K562 (cell line): ENCODE data around the gene MYO7A. TPM values are rescaled to one million over a fixed set of nuclear protein-coding genes. Genes with fewer than 3 reads are reported as not detected.

Experiments
- ATAC-seq: fragments of 200-7000 bp; cut with Tn5 transposase; 3 replicates; pipeline ENCODE4 v1.9.1; 2020; ENCODE audit warnings: moderate library complexity
- BruUV-seq: library from RNA; stranded (reverse); fragments of 400-500 nt; replicated peaks from 2 replicates; lab custom pipeline; 2021; lab: Mats Ljungman, UMichigan
- CTCF ChIA-PET: fragments of 300-600 bp; formaldehyde crosslinking; extraction: SDS; loops from one replicate; lab custom pipeline; 2021; ENCODE audit warnings: low intra/inter-chr PET ratio; lab: Yijun Ruan, JAX
- POLR2A ChIA-PET: fragments of 300-600, 350-650 bp; sonication (Branson Sonifier 250); formaldehyde crosslinking; extraction: SDS; loops from one replicate; lab custom pipeline; 2021; ENCODE audit warnings: antibody characterized with exemption, inconsistent platforms; lab: Yijun Ruan, JAX
- DNase-seq, 4 experiments: peaks; one replicate each; pipeline versions ENCODE4 v3.0.0 to v3.0.0-alpha.2; 2011 to 2018; ENCODE audit warnings: low spot score in 3 of 4, mixed read lengths in 3 of 4; ENCODE audit errors: extremely low read depth in 1 of 4
- FAIRE-seq: peaks from 2 replicates; lab custom pipeline; 2011; peaks lifted over from hg19 to GRCh38; lab: Jason Lieb, UNC
- H2AFZ ChIP-seq: 2 replicates; pipeline ENCODE4 v1.6.0; 2011; ENCODE audit warnings: low read depth, low read length, control low read depth, inconsistent platforms
- H3K27ac ChIP-seq: fragments of 200-600 bp; 3 replicates; pipeline ENCODE4 v1.8.0; 2011; ENCODE audit warnings: low read depth, mild to moderate bottlenecking, control low read depth, inconsistent platforms, low read length, moderate library complexity, mixed read lengths; ENCODE audit errors: extremely low read depth
- H3K27me3 ChIP-seq, 2 experiments: fragments of 300-600 bp in 1 of 2; 2 replicates in 1 of 2; 3 replicates in 1 of 2; pipeline versions ENCODE4 v1.6.0 to v1.8.0; 2011; ENCODE audit warnings: inconsistent platforms in 2 of 2, low read length in 2 of 2, mild to moderate bottlenecking in 1 of 2, mixed read lengths in 1 of 2, moderate library complexity in 1 of 2; ENCODE audit not compliant: control insufficient read depth in 2 of 2, insufficient read depth in 2 of 2
- H3K36me3 ChIP-seq: fragments of 300-600 bp; 3 replicates; pipeline ENCODE4 v1.8.0; 2011; ENCODE audit warnings: mild to moderate bottlenecking, low read length, inconsistent platforms; ENCODE audit not compliant: control insufficient read depth, insufficient read depth
- H3K4me1 ChIP-seq, 2 experiments: fragments of 200-600 bp in 1 of 2; replicated peaks in 1 of 2; 2 replicates in 1 of 2; 3 replicates in 1 of 2; pipeline versions ENCODE4 v1.5.1 to v1.8.0; 2011; ENCODE audit warnings: inconsistent platforms in 2 of 2, low read length in 2 of 2, mild to moderate bottlenecking in 1 of 2, mixed read lengths in 1 of 2, moderate library complexity in 1 of 2; ENCODE audit not compliant: control insufficient read depth in 2 of 2, insufficient read depth in 2 of 2
- H3K4me2 ChIP-seq: 2 replicates; pipeline ENCODE4 v1.6.1; 2011; ENCODE audit warnings: low read length, control low read depth, inconsistent platforms, mixed read lengths; ENCODE audit not compliant: insufficient read depth
- H3K4me3 ChIP-seq: fragments of 200-600 bp; sonication (generic), shearing (Covaris generic); 2 replicates; pipeline ENCODE4 v1.5.1; 2016; ENCODE audit warnings: control low read depth, inconsistent platforms
- H3K79me2 ChIP-seq: fragments of 200-600 bp; 3 replicates; pipeline ENCODE4 v1.8.0; 2011; ENCODE audit warnings: low read length, inconsistent platforms; ENCODE audit not compliant: control insufficient read depth, insufficient read depth
- H3K9ac ChIP-seq, 2 experiments: 2 replicates each; pipeline versions ENCODE4 v1.6.0 to v1.6.1; 2011; ENCODE audit warnings: low read depth in 2 of 2, low read length in 2 of 2, control low read depth in 1 of 2, inconsistent platforms in 1 of 2, mild to moderate bottlenecking in 1 of 2, mixed read lengths in 1 of 2; ENCODE audit not compliant: insufficient read depth in 1 of 2
- H3K9me1 ChIP-seq: one replicate; pipeline ENCODE4 v1.6.0; 2011; ENCODE audit warnings: inconsistent platforms, mild to moderate bottlenecking, low read length, moderate library complexity; ENCODE audit not compliant: control insufficient read depth, insufficient read depth
- H3K9me3 ChIP-seq: replicated peaks from 2 replicates; pipeline ENCODE4 v1.5.1; 2011; ENCODE audit warnings: low read depth, low read length, inconsistent platforms; ENCODE audit not compliant: control insufficient read depth, insufficient read depth
- H4K20me1 ChIP-seq: replicated peaks from 2 replicates; pipeline ENCODE4 v1.6.1; 2011; ENCODE audit warnings: low read length, inconsistent platforms, mixed read lengths; ENCODE audit not compliant: control insufficient read depth, insufficient read depth
- ARID2 ChIP-seq: fragments of 450-650 bp; IDR thresholded peaks from 2 replicates; pipeline ENCODE4 v1.6.1; 2017; ENCODE audit warnings: antibody characterized with exemption, mild to moderate bottlenecking
- FOXA3 ChIP-seq, 2 experiments: fragments of 450-650 bp in 1 of 2; sonication (generic) in 1 of 2; formaldehyde crosslinking; IDR thresholded peaks in 1 of 2; conservative IDR thresholded peaks in 1 of 2; 2 replicates each; pipeline versions ENCODE4 v1.4.0 to v1.8.0; 2020 to 2022; ENCODE audit warnings: mild to moderate bottlenecking in 2 of 2, missing genetic modification reagents in 1 of 2
- HCFC1 ChIP-seq: IDR thresholded peaks from 2 replicates; pipeline ENCODE4 v1.6.1; 2012; ENCODE audit warnings: low read depth, low read length, improper control_type of control experiment
- NFIC ChIP-seq: fragments of 450-650 bp; IDR thresholded peaks from 2 replicates; pipeline ENCODE4 v1.6.1; 2017; ENCODE audit warnings: mild to moderate bottlenecking, inconsistent platforms
- SMARCA4 ChIP-seq: fragments of 450-650 bp; IDR thresholded peaks from 2 replicates; pipeline ENCODE4 v1.6.1; 2016
- SMARCC2 ChIP-seq: fragments of 450-650 bp; IDR thresholded peaks from 2 replicates; pipeline ENCODE4 v1.6.1; 2017; ENCODE audit warnings: antibody characterized with exemption, moderate library complexity, mild to moderate bottlenecking, low read depth
- TAF9B ChIP-seq: fragments of 450-650 bp; IDR thresholded peaks from 2 replicates; pipeline ENCODE4 v1.6.1; 2018; ENCODE audit warnings: mild to moderate bottlenecking; ENCODE audit not compliant: partially characterized antibody
- TEAD1 ChIP-seq, 2 experiments: fragments of 450-650 bp in 1 of 2; sonication (generic) in 1 of 2; formaldehyde crosslinking; IDR thresholded peaks; 2 replicates each; pipeline versions ENCODE4 v1.4.0 to v1.8.0; 2020 to 2022; ENCODE audit warnings: mild to moderate bottlenecking in 2 of 2, missing genetic modification reagents in 1 of 2
- TSC22D4 ChIP-seq: fragments of 450-650 bp; IDR thresholded peaks from 2 replicates; pipeline ENCODE4 v1.6.1; 2016; ENCODE audit warnings: missing genetic modification characterization, missing biosample characterization, control low read depth
- ZFP1 ChIP-seq: fragments of 450-650 bp; formaldehyde crosslinking; IDR thresholded peaks from 2 replicates; pipeline ENCODE4 v1.4.0; 2020; ENCODE audit warnings: mild to moderate bottlenecking, mixed read lengths
- ZNF24 ChIP-seq: fragments of 450-650 bp; IDR thresholded peaks from 2 replicates; pipeline ENCODE4 v1.6.1; 2016
- WGBS: fragments of 100-300 bp; shearing (Covaris generic); methylation state at CpG from one replicate; pipeline ENCODE4 v1.1.6; 2016; ENCODE audit warnings: low coverage, mixed read lengths; ENCODE audit not compliant: insufficient coverage; ENCODE audit errors: missing lambda C conversion rate; 5-methylcytosine and 5-hydroxymethylcytosine counted together
- in situ Hi-C: fragments of 300-500 bp; cut with MboI; formaldehyde crosslinking; loops from 4 replicates; pipeline ENCODE4 v1.15.0; 2018; ENCODE audit warnings: inconsistent platforms, mixed read lengths
- intact Hi-C: fragments of 100-400 bp; cut with micrococcal nuclease; formaldehyde crosslinking; loops from 2 replicates; pipeline ENCODE4 v1.14.2; 2022
- polyA plus RNA-seq, 8 experiments: library from polyadenylated mRNA; depleted of rRNA in 4 of 8; stranded (reverse) in 5 of 8; unstranded in 3 of 8; fragments of >200 nt; fragmentation: Nextera tagmentation in 2 of 8; fragmentation: Illumina TruSeq in 1 of 8; extraction: Ambion mirVana in 2 of 8; extraction: Trizol in 1 of 8; gene quantifications; 2 replicates each; pipeline versions ENCODE4 v1.2.1 to v1.2.3, GENCODE V29; 2011 to 2014; ENCODE audit warnings: inconsistent platforms in 1 of 8, missing spikeins in 1 of 8
- total RNA-seq, 7 experiments: library from RNA; depleted of rRNA in 6 of 7; stranded (reverse); fragments of >200 nt in 6 of 7; fragmentation: Illumina TruSeq in 2 of 7; extraction: Trizol in 2 of 7; gene quantifications; 2 replicates each; pipeline versions ENCODE4 v1.2.1 to v1.2.3, GENCODE V29; 2011 to 2021; ENCODE audit warnings: low replicate concordance in 1 of 7
- TF ChIP-seq, protein P1 (sequence below): sonication (generic); formaldehyde crosslinking; IDR thresholded peaks from 2 replicates; pipeline ENCODE4 v1.8.0; 2022; ENCODE audit warnings: mild to moderate bottlenecking, missing genetic modification reagents
- TF ChIP-seq, protein P2 (sequence below), 3 experiments: IDR thresholded peaks in 2 of 3; conservative IDR thresholded peaks in 1 of 3; 2 replicates each; pipeline ENCODE4 v1.5.1; 2011 to 2012; ENCODE audit warnings: low read length in 3 of 3, mild to moderate bottlenecking in 3 of 3, control low read depth in 2 of 3, improper control_type of control experiment in 1 of 3, inconsistent platforms in 1 of 3, low read depth in 1 of 3, mixed read lengths in 1 of 3, moderate library complexity in 1 of 3; ENCODE audit not compliant: insufficient read depth in 2 of 3
- TF ChIP-seq, protein P3 (sequence below): IDR thresholded peaks from 2 replicates; pipeline ENCODE4 v1.6.1; 2011; ENCODE audit warnings: borderline replicate concordance, low read depth, mild to moderate bottlenecking, moderate library complexity, low read length; ENCODE audit not compliant: insufficient read depth, poor library complexity, severe bottlenecking

Gene MYO7A
- total and polyA plus RNA-seq, 9 of the 15 experiments (the other 6 are each of a cell fraction or from before 2014, with no cell fraction given): 0.01 to 0.11 (median 0.07) TPM; not detected in 1

DNA sequence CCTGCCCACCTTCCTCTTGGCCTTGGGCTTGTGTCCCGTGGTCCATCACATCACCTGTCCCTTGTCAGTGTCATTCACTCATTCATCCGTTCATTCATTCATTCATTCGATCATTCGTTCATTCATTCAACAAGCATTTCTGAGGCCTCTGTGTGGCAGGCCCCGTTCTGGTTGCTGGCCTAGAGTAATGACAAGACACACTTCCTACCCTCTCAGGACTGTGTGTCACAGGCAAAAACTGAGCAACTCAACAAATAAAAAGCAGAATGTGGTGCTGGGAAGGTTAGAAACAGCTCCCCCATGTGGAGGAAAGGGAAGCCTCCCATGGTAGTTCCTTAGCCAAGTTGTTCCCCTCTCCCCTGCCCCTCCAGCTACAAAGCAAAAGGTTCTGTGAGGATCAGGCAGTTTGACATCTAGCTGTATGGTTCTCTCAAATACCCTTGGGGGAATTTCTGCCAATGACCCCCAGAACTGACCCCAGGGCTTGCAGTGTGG lies 27.0 kb upstream of the MYO7A start:
- Histone ChIP-seq H3K4me2 (no peak overlapping the region), H3K4me3 (no peak overlapping the region), H3K4me1 (peaks cover 0 to 15% of the 10 kb centered on the region in 2 experiments; a peak in 1 of 5 replicates), H3K9me3 (no peaks in the 10 kb centered on the region), H3K9me1 (peaks cover 7% of the 10 kb centered on the region), H3K27ac (no peak overlapping the region), H3K79me2 (no peaks in the 10 kb centered on the region), H3K9ac (no peak overlapping the region), H3K36me3 (no peaks in the 10 kb centered on the region), H2AFZ (no peak overlapping the region), H4K20me1 (peaks cover 18% of the 10 kb centered on the region; the same call in 1 of the 2 replicates), H3K27me3 (peaks cover 8 to 58% of the 10 kb centered on the region in 2 experiments; a peak in 4 of 5 replicates)
- peak; percentile 85 for FAIRE-seq
- 9% methylated on average over 4 of the region's 5 CpGs for WGBS
- in situ Hi-C loops: loop anchor here (5.0 to 10.0 kb wide), 2 partner anchors 184 to 376 kb away; no protein-coding TSS in a partner anchor
- ChIA-PET CTCF (interaction anchor here (0.5 to 2.5 kb wide), 2 partner anchors 13 to 54 kb away, joined by 3 to 19 read pairs; no protein-coding TSS in a partner anchor), POLR2A (interaction anchor here (0.6 to 1.0 kb wide), 3 partner anchors 11 to 23 kb away, joined by 3 read pairs; no protein-coding TSS in a partner anchor)
- intact Hi-C loops: no loop called here
- no TSS peak for BruUV-seq
- peak; percentile 84 for ATAC-seq
- DNase-seq: peak; percentile 60 to 72 (median 70)
- TF ChIP-seq ARID2: 0 out of 2 replicates have a peak, but pooled peaks have one; percentile 43
- TF ChIP-seq, protein P1, sequence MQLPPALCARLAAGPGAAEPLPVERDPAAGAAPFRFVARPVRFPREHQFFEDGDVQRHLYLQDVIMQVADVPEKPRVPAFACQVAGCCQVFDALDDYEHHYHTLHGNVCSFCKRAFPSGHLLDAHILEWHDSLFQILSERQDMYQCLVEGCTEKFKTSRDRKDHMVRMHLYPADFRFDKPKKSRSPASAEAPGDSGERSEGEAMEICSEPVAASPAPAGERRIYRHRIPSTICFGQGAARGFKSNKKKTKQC (CRISPR knock-in tag): no peak
- TF ChIP-seq, protein P2, sequence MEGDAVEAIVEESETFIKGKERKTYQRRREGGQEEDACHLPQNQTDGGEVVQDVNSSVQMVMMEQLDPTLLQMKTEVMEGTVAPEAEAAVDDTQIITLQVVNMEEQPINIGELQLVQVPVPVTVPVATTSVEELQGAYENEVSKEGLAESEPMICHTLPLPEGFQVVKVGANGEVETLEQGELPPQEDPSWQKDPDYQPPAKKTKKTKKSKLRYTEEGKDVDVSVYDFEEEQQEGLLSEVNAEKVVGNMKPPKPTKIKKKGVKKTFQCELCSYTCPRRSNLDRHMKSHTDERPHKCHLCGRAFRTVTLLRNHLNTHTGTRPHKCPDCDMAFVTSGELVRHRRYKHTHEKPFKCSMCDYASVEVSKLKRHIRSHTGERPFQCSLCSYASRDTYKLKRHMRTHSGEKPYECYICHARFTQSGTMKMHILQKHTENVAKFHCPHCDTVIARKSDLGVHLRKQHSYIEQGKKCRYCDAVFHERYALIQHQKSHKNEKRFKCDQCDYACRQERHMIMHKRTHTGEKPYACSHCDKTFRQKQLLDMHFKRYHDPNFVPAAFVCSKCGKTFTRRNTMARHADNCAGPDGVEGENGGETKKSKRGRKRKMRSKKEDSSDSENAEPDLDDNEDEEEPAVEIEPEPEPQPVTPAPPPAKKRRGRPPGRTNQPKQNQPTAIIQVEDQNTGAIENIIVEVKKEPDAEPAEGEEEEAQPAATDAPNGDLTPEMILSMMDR (IDR thresholded peaks at IDR 0.05 in 2 of 3, conservative IDR thresholded peaks at IDR 0.05 in 1 of 3; ENCODE audit: insufficient read depth in 2 of 3, low read depth in 1 of 3, low read length in 3 of 3): peak; percentile 72 to 77 (median 73)
- no peak for TF ChIP-seq NFIC
- no peak for TF ChIP-seq ZFP1
- 0 out of 4 replicates have a peak, but pooled peaks of 1 of the 2 experiments have one; percentile 40 for TF ChIP-seq TEAD1 (CRISPR knock-in tag; IDR thresholded peaks at IDR 0.05)
- TF ChIP-seq SMARCA4: peak; percentile 74
- TF ChIP-seq, protein P3, sequence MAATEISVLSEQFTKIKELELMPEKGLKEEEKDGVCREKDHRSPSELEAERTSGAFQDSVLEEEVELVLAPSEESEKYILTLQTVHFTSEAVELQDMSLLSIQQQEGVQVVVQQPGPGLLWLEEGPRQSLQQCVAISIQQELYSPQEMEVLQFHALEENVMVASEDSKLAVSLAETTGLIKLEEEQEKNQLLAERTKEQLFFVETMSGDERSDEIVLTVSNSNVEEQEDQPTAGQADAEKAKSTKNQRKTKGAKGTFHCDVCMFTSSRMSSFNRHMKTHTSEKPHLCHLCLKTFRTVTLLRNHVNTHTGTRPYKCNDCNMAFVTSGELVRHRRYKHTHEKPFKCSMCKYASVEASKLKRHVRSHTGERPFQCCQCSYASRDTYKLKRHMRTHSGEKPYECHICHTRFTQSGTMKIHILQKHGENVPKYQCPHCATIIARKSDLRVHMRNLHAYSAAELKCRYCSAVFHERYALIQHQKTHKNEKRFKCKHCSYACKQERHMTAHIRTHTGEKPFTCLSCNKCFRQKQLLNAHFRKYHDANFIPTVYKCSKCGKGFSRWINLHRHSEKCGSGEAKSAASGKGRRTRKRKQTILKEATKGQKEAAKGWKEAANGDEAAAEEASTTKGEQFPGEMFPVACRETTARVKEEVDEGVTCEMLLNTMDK: peak; percentile 81
- TF ChIP-seq FOXA3 (CRISPR knock-in tag; conservative IDR thresholded peaks at IDR 0.05 in 1 of 2, IDR thresholded peaks at IDR 0.05 in 1 of 2): 0 out of 4 replicates have a peak, but pooled peaks of 1 of the 2 experiments have one; percentile 14
- TF ChIP-seq HCFC1: 0 out of 2 replicates have a peak, but pooled peaks have one; percentile 22
- no peak for TF ChIP-seq TAF9B
- TF ChIP-seq ZNF24: peak; percentile 96
- TF ChIP-seq SMARCC2: 0 out of 2 replicates have a peak, but pooled peaks have one; percentile 39
- no peak for TF ChIP-seq TSC22D4 (tag)
